Keratinocyte (primary cell): Measurements from ENCODE around the gene ENOSF1. TPM values are rescaled to one million over a fixed set of nuclear protein-coding genes. Genes with fewer than 3 reads are reported as not detected.

Experiments used
- DNase-seq: peaks from one replicate; pipeline ENCODE4 v3.0.0-alpha.2; 2011; ENCODE audit warnings: low read depth, missing footprints, low spot score
- FAIRE-seq: peaks from 2 replicates; lab custom pipeline; 2011; peaks lifted over from hg19 to GRCh38; lab: Jason Lieb, UNC
- H2AFZ ChIP-seq: 2 replicates; pipeline ENCODE4 v1.6.0; 2012; ENCODE audit warnings: low read length, control low read depth, inconsistent platforms; ENCODE audit not compliant: control insufficient read depth
- H3K27ac ChIP-seq: 2 replicates; pipeline ENCODE4 v1.5.1; 2011; ENCODE audit warnings: low read length; ENCODE audit not compliant: control insufficient read depth, insufficient read depth
- H3K27me3 ChIP-seq: 3 replicates; pipeline ENCODE4 v1.6.0; 2011; ENCODE audit warnings: low read length; ENCODE audit not compliant: control insufficient read depth, insufficient read depth; ENCODE audit errors: extremely low read depth
- H3K36me3 ChIP-seq, 2 experiments: 2 replicates in 1 of 2; 3 replicates in 1 of 2; pipeline ENCODE4 v1.5.1; 2011; ENCODE audit warnings: low read length in 2 of 2, mild to moderate bottlenecking in 1 of 2; ENCODE audit not compliant: control insufficient read depth in 2 of 2, insufficient read depth in 2 of 2; ENCODE audit errors: extremely low read depth in 1 of 2
- H3K4me1 ChIP-seq: 3 replicates; pipeline ENCODE4 v1.5.1; 2011; ENCODE audit warnings: low read length; ENCODE audit not compliant: control insufficient read depth, insufficient read depth; ENCODE audit errors: extremely low read depth
- H3K4me2 ChIP-seq: 3 replicates; pipeline ENCODE4 v1.6.0; 2011; ENCODE audit warnings: low read depth, low read length; ENCODE audit not compliant: control insufficient read depth, insufficient read depth; ENCODE audit errors: extremely low read depth
- H3K4me3 ChIP-seq, 3 experiments: fragments of 200-600 bp in 1 of 3; sonication (generic) in 1 of 3; 2 replicates in 2 of 3; 3 replicates in 1 of 3; pipeline ENCODE4 v1.5.1; 2011 to 2016; ENCODE audit warnings: low read length in 3 of 3, mild to moderate bottlenecking in 3 of 3, control low read depth in 2 of 3, inconsistent platforms in 1 of 3, low read depth in 1 of 3, mixed read lengths in 1 of 3, mixed run types in 1 of 3, moderate library complexity in 1 of 3; ENCODE audit not compliant: control insufficient read depth in 2 of 3, insufficient read depth in 2 of 3; ENCODE audit errors: extremely low read depth in 1 of 3
- H3K79me2 ChIP-seq: 2 replicates; pipeline ENCODE4 v1.6.0; 2012; ENCODE audit warnings: low read length; ENCODE audit not compliant: control insufficient read depth, insufficient read depth
- H3K9ac ChIP-seq: 3 replicates; pipeline ENCODE4 v1.6.0; 2011; ENCODE audit warnings: low read length; ENCODE audit not compliant: control insufficient read depth, insufficient read depth; ENCODE audit errors: extremely low read depth
- H3K9me1 ChIP-seq: 3 replicates; pipeline ENCODE4 v1.6.0; 2011; ENCODE audit warnings: low read length; ENCODE audit not compliant: control insufficient read depth, insufficient read depth; ENCODE audit errors: extremely low read depth
- H3K9me3 ChIP-seq: 2 replicates; pipeline ENCODE4 v1.5.1; 2012; ENCODE audit warnings: low read depth, low read length; ENCODE audit not compliant: control insufficient read depth
- H4K20me1 ChIP-seq: 3 replicates; pipeline ENCODE4 v1.6.0; 2011; ENCODE audit warnings: low read length; ENCODE audit not compliant: control insufficient read depth, insufficient read depth; ENCODE audit errors: extremely low read depth
- EZH2 ChIP-seq: IDR thresholded peaks from one replicate; pipeline ENCODE4 v1.6.1; 2012; ENCODE audit warnings: inconsistent platforms, mild to moderate bottlenecking, low read length, moderate library complexity
- dilution Hi-C: fragments of 300-500 bp; cut with MboI; formaldehyde crosslinking; loops from one replicate; pipeline ENCODE4 v1.7.0; 2020; ENCODE audit warnings: low sequenced_read_pairs; ENCODE audit not compliant: extremely low pct_ligation_motif_present
- polyA plus RNA-seq, 5 experiments: library from polyadenylated mRNA; depleted of rRNA in 3 of 5; stranded (reverse) in 3 of 5; stranded (forward) in 1 of 5; unstranded in 1 of 5; fragments of >200 nt; gene quantifications; 1 replicate in 1 of 5; 2 replicates in 3 of 5; 3 replicates in 1 of 5; pipeline versions ENCODE4 v1.2.1 to v1.2.3, GENCODE V29; 2011 to 2012; ENCODE audit warnings: missing spikeins in 2 of 5, low read depth in 1 of 5, low replicate concordance in 1 of 5
- TF ChIP-seq, protein P1 (sequence below), 3 experiments: IDR thresholded peaks in 1 of 3; conservative IDR thresholded peaks in 1 of 3; optimal IDR thresholded peaks in 1 of 3; 2 replicates in 2 of 3; 3 replicates in 1 of 3; pipeline versions ENCODE3 to v1.5.1; 2011; ENCODE audit warnings: low read length in 3 of 3, mild to moderate bottlenecking in 3 of 3, moderate library complexity in 2 of 3, control low read depth in 1 of 3, inconsistent platforms in 1 of 3; ENCODE audit not compliant: insufficient read depth in 2 of 3; ENCODE audit errors: extremely low read depth in 1 of 3

ENOSF1 gene
- polyA plus RNA-seq, 1 donor (not counting 4 experiments of a cell fraction or from before 2014, with no cell fraction given), result 27.6 TPM

DNA sequence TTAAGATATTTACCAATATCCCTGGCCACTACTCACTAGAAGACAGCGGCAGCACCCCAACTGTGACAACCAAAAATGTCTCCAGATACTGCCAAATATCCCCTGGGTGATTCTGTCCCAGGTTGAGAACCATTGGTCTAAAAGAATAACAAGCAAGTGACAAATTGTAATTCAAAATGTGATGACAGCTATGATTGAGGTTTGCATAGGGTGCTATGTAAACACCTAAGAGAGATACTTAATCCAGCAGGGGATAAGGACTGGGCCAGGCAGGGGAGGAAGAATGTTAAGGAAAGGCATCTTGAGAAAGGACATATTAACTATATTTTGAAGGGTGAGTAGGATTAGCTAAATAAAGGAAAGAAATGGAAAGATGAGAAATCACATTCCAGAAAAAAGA, 38.0 kb upstream of the ENOSF1 start:
- TF ChIP-seq EZH2, result no peak
- TF ChIP-seq, protein P1, sequence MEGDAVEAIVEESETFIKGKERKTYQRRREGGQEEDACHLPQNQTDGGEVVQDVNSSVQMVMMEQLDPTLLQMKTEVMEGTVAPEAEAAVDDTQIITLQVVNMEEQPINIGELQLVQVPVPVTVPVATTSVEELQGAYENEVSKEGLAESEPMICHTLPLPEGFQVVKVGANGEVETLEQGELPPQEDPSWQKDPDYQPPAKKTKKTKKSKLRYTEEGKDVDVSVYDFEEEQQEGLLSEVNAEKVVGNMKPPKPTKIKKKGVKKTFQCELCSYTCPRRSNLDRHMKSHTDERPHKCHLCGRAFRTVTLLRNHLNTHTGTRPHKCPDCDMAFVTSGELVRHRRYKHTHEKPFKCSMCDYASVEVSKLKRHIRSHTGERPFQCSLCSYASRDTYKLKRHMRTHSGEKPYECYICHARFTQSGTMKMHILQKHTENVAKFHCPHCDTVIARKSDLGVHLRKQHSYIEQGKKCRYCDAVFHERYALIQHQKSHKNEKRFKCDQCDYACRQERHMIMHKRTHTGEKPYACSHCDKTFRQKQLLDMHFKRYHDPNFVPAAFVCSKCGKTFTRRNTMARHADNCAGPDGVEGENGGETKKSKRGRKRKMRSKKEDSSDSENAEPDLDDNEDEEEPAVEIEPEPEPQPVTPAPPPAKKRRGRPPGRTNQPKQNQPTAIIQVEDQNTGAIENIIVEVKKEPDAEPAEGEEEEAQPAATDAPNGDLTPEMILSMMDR (optimal IDR thresholded peaks at IDR 0.05 in 1 of 3, IDR thresholded peaks at IDR 0.05 in 1 of 3, conservative IDR thresholded peaks at IDR 0.05 in 1 of 3; ENCODE audit: extremely low read depth in 1 of 3, insufficient read depth in 2 of 3, low read length in 3 of 3), result no peak
- Histone ChIP-seq H4K20me1 (no peaks in the 10 kb centered on the region), H3K4me3 (no peak overlapping the region), H3K36me3 (peaks cover 0 to 4% of the 10 kb centered on the region in 2 experiments), H3K9me1 (no peaks in the 10 kb centered on the region), H3K9ac (no peak overlapping the region), H3K9me3 (no peaks in the 10 kb centered on the region), H3K4me2 (no peak overlapping the region), H3K27me3 (no peaks in the 10 kb centered on the region), H3K27ac (no peak overlapping the region), H3K4me1 (no peaks in the 10 kb centered on the region), H2AFZ (no peak overlapping the region), H3K79me2 (no peaks in the 10 kb centered on the region)
- dilution Hi-C loops, result no loop called here
- no peak for DNase-seq
- FAIRE-seq, result no peak

DNA sequence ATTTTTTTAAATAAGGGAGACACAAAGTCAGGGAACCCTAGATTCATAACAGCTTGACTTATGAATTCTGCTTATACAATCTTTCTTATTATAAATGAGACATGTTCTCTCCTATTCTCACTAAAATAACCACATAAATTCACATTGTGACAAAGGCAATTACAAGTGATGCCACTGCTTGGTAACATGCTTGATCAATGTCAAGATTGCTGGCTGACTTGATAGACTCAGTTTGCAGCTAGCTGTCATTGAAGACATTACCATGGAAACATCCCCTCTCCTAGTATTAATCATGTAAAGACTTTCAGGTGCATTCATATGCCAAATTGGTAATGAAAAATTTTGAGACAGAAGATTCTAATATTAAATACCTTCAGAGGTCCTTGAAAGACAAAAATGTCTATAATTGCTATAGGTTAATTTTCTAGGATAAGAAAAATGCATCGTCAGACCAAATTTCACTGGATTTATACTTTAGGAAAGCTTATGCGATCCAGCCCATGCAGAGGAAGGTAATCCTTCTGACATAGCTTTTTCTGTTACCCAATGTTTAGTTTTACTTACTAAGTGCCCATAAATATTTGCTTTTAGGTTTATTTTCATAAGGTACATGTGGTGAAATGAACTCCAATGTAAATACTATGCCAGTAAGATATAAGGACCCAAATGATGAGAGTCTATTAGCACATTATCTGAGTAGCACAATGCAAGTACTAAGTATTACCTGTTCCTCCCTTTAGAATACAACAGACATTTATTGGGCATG, 32.6 kb upstream of the ENOSF1 start:
- Histone ChIP-seq H3K27ac (no peak overlapping the region), H3K4me3 (no peak overlapping the region), H3K4me1 (no peaks in the 10 kb centered on the region), H3K27me3 (no peaks in the 10 kb centered on the region), H3K4me2 (no peak overlapping the region), H4K20me1 (no peaks in the 10 kb centered on the region), H3K9me1 (no peaks in the 10 kb centered on the region), H2AFZ (no peak overlapping the region), H3K79me2 (no peaks in the 10 kb centered on the region), H3K36me3 (peaks cover 5 to 10% of the 10 kb centered on the region in 2 experiments), H3K9ac (no peak overlapping the region), H3K9me3 (no peaks in the 10 kb centered on the region)
- FAIRE-seq, result no peak
- TF ChIP-seq EZH2, result no peak
- TF ChIP-seq, protein P1 (optimal IDR thresholded peaks at IDR 0.05 in 1 of 3, IDR thresholded peaks at IDR 0.05 in 1 of 3, conservative IDR thresholded peaks at IDR 0.05 in 1 of 3; ENCODE audit: extremely low read depth in 1 of 3, insufficient read depth in 2 of 3, low read length in 3 of 3), result no peak
- no peak for DNase-seq
- dilution Hi-C loops, result loop anchor here (5.0 kb wide), 1 partner anchor 87 kb away; no protein-coding TSS in a partner anchor
